ENCODE data around the gene LRP6.

DNA sequence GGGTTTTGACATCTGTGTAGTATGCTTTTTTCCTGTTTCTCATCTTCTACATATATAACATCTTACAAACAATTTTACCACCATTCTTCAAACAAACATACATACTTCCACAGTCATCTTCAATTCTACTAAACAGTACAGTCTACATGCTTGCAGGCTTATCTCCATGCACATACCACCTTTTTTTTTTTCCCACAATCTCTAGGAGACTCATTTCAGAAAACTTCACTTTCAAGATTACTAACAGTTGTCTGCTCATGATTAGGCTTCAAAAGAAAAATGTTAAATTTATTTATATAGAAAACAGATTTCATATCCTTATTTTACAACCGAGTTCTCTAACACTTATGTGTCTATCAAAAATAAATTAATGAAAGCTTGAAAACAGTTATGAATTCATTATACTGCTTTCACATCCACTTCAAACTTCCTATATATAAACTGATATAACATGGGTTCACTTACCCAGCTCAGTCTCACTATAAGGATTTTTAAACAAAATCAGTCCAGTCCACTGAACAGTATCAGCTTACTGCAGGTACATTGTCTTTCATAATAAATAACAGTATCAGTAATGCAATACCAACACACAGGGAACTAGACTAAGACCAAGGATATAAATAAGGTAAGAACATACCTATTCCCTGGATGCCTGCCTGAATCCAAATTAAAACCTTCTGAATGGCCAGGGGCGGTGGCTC lies 42.5 kb downstream of the LRP6 start:
- TF ChIP-seq, protein P1, sequence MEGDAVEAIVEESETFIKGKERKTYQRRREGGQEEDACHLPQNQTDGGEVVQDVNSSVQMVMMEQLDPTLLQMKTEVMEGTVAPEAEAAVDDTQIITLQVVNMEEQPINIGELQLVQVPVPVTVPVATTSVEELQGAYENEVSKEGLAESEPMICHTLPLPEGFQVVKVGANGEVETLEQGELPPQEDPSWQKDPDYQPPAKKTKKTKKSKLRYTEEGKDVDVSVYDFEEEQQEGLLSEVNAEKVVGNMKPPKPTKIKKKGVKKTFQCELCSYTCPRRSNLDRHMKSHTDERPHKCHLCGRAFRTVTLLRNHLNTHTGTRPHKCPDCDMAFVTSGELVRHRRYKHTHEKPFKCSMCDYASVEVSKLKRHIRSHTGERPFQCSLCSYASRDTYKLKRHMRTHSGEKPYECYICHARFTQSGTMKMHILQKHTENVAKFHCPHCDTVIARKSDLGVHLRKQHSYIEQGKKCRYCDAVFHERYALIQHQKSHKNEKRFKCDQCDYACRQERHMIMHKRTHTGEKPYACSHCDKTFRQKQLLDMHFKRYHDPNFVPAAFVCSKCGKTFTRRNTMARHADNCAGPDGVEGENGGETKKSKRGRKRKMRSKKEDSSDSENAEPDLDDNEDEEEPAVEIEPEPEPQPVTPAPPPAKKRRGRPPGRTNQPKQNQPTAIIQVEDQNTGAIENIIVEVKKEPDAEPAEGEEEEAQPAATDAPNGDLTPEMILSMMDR (optimal IDR thresholded peaks at IDR 0.05 in 1 of 3, IDR thresholded peaks at IDR 0.05 in 1 of 3, conservative IDR thresholded peaks at IDR 0.05 in 1 of 3; ENCODE audit: extremely low read depth in 1 of 3, insufficient read depth in 2 of 3, low read length in 3 of 3), result no peak
- no peak for TF ChIP-seq EZH2 (IDR thresholded peaks at IDR 0.05; ENCODE audit: low read length)
